HG03432 (cell line): ENCODE data around the gene C1orf35.
A peak's percentile ranks its signal among the peaks of the same experiment; 100 is the strongest.
"Not testable (repeated sequence)": the region's sequence is repeated elsewhere in the genome, so short reads cannot be mapped to it uniquely, and the experiment has no call there.

Experiments
- ATAC-seq: cut with Tn5 transposase; IDR thresholded peaks from one replicate; pipeline ENCODE4 v1.9.1; 2021; ENCODE audit warnings: mild to moderate bottlenecking, moderate library complexity; ENCODE audit not compliant: unreplicated experiment

Gene C1orf35

GRCh38 chr1:228142701-228143136 lies 39.6 kb upstream of the C1orf35 start:
- no peak for ATAC-seq

- no peak for ATAC-seq
These were observed 39.1 kb upstream of the C1orf35 start for GRCh38 chr1:228142155-228142691.

GRCh38 chr1:228141226-228142044 lies 38.3 kb upstream of the C1orf35 start:
- no peak for ATAC-seq

- ATAC-seq, result no peak
These were observed 37.6 kb upstream of the C1orf35 start for GRCh38 chr1:228140724-228141225.

- ATAC-seq, result peak; percentile 92
These were observed 37.0 kb upstream of the C1orf35 start, which contains the start of gene GUK1 for GRCh38 chr1:228139931-228140723. Gene GUK1, plus strand, starts transcription at chr1:228140279. Its CDS starts 24 bp downstream, at chr1:228140303.

GRCh38 chr1:228139406-228139930 lies 36.3 kb upstream of the C1orf35 start:
- ATAC-seq, result no peak

- no peak for ATAC-seq
These were observed 33.8 kb upstream of the C1orf35 start for GRCh38 chr1:228136901-228137300.

GRCh38 chr1:228134591-228134990 lies 31.5 kb upstream of the C1orf35 start:
- no peak for ATAC-seq

GRCh38 chr1:228131766-228132165 lies 28.6 kb upstream of the C1orf35 start:
- ATAC-seq, result no peak

- ATAC-seq, result no peak
These were observed 22.1 kb upstream of the C1orf35 start for GRCh38 chr1:228125185-228125584.

GRCh38 chr1:228123505-228123904 lies 20.4 kb upstream of the C1orf35 start:
- no peak for ATAC-seq

GRCh38 chr1:228122921-228123441 lies 19.9 kb upstream of the C1orf35 start:
- ATAC-seq, result no peak

- ATAC-seq, result no peak
These were observed 17.8 kb upstream of the C1orf35 start for GRCh38 chr1:228120857-228121489.

GRCh38 chr1:228120351-228120750 lies 17.2 kb upstream of the C1orf35 start:
- no peak for ATAC-seq

- no peak for ATAC-seq
These were observed 14.9 kb upstream of the C1orf35 start for GRCh38 chr1:228118040-228118439.

- no peak for ATAC-seq
These were observed 14.2 kb upstream of the C1orf35 start for GRCh38 chr1:228117335-228117734.

GRCh38 chr1:228114827-228115226 lies 11.7 kb upstream of the C1orf35 start:
- ATAC-seq, result no peak

GRCh38 chr1:228112617-228113016 lies 9.5 kb upstream of the C1orf35 start:
- no peak for ATAC-seq

- no peak for ATAC-seq
These were observed 9.0 kb upstream of the C1orf35 start for GRCh38 chr1:228112167-228112566.

- ATAC-seq, result not testable (repeated sequence)
These were observed 8.2 kb upstream of the C1orf35 start for GRCh38 chr1:228111315-228111714.
